Bone marrow (tissue), 2 donors: ENCODE measurements around the gene DOCK11.

Experiments used
- DNase-seq, 2 donors: peaks; one replicate each; lab custom pipeline; 2025; lab: John Stamatoyannopoulos, UW

Gene DOCK11

DNA sequence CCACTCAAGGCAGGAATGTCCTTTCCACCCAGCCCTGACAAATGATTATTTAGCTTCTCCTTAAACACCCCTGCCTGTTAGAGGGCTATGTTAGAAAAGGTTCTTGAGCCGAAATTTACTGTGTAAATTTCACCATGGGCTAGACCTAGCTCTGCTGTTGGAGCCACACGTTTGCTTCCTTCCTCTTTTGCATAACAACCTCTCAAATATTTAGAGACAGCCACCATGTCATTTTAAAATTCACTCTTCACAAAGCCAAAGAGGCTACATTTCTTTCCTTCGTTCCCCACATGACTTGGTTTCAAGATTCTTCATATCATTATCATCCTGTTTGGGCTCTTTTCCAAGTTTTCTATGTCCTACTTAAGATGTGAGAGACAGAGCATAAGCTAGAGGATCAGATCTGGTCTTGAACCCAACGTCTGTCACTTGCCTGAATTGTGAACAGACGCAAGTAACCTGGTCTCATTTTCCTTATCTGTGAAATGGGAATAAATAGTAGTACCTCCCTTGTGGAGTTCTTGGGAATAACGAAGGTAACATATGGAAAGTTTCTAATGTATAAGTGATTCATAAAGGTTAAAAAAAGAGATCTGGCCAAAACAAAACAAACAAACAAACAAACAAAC, 6.7 kb downstream of the DOCK11 start:
- peak in 1 of 2 donors; percentile 38 for DNase-seq

DNA sequence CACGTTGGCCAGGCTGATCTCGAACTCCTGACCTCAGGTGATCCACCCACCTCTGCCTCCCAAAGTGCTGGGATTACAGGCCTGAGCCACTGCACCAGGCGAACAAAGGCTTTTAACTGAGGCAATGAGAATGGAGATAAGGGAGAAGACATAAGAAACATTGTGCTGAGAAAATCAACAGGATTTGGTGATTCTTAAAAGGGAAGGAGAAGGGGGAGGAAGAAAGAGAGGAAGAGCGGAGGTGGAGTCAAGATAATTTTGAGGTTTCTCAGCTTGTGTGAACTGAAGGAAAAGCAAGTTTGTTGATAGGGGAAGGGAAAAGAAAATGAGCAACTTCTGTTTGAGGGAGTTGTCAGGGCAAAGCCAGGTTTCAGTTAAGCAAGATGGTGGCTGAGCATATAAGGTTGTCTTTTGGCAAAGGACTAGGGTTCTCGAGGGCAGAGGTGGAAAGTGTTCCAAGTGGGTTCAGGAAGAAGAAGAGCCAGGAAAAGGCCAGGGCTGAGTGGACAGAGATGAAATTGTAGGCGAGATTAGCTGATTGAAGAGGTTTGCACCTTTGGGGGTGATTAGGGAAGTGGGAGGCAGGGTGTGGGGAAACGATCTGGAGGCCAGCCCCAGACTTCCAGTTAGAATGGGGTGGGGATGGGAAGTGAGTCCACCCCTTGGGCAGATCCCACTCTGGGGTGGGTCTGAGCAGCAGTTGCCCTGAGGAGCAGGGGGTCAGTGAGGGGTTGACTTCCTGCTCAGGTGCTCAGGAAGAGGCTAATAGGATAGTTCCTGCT, 7.8 kb downstream of the DOCK11 start:
- no peak for DNase-seq

DNA sequence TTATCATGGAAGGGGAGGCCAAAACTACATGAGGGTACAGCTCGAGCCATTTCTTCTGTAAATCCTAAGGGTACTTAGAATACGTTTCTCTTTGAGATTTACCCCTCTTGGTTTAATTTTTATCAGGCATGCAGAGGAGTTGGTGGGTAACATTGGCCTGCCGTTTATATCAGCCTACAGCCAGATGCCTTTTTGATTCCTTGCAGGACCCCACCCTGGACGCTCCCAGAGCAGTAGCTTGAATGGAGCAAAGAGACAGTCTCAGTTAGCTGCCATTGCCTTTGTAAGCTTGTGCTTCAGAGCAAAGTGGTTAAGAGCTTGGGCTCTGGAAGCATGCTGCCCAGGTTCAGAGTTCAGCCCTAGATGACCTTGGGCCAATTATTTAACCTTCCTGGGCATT, 9.0 kb downstream of the DOCK11 start:
- DNase-seq = no peak

DNA sequence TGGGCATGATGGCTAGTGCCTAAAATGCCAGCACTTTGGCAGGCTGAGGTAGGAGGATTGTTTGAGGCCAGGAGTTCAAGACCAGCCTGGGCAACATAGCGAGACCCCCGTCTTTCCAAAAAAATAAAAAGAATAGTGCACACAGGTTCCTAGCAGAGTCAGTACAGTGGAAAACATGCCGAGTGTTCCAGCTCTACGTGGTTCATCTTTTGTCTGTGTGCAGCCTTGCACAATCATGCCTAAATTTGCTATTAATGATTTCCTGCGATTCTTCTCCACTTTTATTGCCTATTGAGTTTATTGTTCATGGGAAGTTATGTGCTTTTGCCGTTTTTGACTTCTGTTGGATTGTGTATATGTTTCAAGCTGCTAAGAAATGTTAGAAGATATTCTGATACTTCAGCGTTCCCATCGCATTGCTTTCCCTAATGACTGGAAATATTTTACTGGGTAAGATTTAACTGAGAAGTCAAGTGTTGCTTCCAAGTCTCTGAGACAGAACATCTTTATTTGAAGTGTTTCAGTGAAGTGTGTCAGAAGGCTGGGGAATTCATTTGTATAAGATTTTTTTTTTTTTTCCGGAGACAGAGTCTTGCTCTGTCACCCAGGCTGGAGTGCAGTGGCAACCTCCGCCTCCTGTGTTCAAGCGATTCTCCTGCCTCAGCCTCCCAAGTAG, 11.3 kb downstream of the DOCK11 start:
- DNase-seq = no peak

DNA sequence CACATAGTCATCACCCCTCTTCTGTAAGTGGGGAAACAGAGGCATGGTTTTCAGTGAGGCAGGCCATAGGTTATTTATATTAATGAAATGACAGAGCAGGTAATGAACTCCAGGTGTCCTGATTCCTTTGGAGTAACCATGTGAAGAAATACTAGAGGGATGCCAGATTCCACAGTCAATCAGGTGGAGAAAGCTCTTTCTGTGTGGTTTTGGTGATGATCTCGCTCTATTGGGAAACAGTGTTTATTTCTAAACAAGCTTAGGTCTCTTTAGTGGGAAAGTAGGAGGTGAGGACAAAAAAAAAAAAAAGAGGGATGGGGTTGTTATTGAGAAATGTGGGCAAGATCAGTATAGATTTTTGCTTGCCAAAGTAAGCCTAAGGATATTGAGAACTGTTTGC, 12.2 kb downstream of the DOCK11 start:
- DNase-seq = no peak

DNA sequence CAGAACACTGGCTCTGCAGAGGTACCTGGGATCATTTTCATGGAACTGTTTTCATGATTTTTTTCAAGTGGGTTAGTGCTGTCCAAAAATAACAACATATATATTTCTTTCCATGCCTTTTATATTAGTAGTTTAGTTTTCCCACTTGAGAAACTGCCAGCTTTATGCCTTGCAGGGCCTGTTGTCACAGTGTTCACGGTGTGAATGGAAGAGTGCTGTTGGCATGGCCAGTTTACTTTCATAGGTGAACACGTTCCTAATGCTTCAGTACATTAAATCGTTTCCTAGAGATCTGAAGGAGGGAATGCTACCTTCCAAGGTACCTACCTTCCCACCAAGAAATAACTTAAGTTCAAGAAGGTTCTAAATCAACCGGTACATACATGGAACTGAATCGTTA, 12.6 kb downstream of the DOCK11 start:
- DNase-seq = no peak

DNA sequence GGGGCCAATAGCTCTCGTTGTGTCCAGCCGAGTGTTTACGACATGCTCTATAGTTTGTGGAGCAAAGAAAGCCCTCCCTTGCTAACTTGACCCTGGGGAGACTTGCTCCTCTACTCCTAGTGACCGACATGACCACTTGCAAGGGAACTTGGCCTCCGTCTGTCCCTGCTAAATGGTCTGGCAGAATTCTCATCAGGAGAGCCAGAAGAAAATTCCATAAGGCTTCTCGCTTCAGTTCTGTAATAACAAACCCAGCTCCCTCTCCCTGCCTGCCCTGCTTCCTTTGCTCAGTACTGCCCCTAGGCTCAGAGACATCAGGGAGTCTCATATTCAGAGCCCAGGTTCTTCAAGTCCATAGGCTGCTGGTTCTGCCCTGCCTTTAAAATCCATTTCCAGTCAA, 13.0 kb downstream of the DOCK11 start:
- no peak for DNase-seq

DNA sequence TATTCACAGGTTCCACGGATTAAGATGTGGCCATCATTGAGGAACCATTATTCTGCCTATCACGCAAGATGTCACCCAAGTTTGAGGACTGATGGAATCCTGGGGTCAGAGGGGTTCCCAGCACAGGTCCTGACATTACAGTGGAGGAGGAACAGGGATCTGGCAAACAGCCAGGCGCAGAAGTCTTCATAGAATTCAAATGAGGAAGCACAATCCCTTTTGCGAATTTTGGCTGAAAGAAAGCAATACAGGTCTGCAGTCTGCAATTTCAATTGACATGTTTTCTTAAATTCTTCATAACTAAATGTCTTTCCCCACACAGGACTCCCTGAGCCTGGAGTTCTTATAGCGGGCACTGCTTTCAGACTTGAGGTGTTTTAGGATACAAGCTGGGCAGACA, 14.5 kb downstream of the DOCK11 start:
- no peak for DNase-seq

DNA sequence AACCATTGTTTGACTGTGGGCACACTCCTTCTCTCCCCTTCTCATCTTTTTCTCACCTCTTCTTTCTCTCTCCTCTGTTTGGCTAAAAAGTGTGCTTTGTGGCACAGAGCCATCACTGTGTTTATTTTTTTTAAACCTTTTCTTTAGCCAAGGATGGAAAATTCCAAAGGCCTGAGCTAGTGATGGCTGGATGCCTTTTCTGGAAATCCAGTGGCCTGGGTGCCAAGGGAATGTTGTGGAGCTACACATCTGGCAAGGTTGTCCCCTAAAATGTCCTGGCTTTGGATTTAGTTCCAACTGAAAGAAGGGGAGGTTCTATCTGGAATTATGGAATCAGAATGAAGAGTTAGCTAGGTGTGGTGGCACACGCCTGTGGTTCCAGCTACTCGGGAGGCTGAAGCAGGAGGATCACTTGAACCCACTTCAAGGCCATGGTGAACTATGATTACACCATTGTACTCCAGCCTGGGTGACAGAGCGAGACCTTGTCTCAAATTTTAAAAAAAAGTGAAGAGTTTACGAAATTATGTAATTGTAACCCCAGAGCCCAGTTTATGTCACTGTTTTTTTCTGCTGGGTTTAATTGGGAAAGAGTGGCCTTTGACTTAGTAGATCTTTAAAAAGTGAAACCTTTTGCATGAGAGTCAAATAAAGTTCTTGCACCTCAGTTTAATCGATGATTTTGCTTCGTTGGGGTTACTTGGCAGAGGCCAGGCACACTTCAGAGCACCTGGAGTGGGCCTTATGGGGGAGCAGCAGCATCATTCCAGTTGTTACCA, 17.7 kb downstream of the DOCK11 start:
- DNase-seq = no peak

DNA sequence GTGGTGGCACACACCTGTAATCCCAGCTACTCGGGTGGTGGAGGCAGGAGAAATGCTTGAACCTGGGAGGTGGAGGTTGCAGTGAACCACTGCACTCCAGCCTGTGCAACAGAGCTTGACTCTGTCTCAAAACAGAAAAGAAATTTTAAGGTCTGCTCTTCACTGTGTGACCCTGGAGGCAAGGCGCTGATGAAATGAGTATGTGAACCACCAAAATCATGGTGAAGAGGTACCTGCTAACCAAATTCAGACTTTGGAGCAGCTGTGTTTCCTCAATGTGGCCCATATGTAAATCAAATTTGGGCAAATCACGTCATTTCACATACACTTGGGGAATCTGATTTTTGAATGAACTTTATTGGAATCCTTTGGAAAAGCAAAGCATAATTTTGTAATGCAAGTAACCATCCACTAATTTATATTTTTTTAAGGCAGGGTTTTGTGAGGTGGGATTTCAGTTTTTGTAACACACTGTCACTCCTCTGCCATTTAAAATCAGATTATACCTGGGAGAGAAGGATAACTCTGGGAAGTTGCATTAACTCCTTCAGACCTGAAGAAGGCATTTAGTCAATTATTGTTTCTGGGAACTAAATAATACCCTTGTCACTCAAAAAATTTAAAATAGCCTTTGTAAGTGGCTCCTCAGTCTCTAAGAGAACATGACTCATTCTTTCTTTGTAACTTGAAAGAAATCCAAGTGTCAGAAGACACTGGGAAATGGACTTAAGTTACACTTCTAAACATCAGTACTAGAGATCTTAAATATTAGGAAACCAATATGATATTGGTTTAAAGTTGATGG, 24.0 kb downstream of the DOCK11 start:
- DNase-seq = peak in 1 of 2 donors; percentile 11

DNA sequence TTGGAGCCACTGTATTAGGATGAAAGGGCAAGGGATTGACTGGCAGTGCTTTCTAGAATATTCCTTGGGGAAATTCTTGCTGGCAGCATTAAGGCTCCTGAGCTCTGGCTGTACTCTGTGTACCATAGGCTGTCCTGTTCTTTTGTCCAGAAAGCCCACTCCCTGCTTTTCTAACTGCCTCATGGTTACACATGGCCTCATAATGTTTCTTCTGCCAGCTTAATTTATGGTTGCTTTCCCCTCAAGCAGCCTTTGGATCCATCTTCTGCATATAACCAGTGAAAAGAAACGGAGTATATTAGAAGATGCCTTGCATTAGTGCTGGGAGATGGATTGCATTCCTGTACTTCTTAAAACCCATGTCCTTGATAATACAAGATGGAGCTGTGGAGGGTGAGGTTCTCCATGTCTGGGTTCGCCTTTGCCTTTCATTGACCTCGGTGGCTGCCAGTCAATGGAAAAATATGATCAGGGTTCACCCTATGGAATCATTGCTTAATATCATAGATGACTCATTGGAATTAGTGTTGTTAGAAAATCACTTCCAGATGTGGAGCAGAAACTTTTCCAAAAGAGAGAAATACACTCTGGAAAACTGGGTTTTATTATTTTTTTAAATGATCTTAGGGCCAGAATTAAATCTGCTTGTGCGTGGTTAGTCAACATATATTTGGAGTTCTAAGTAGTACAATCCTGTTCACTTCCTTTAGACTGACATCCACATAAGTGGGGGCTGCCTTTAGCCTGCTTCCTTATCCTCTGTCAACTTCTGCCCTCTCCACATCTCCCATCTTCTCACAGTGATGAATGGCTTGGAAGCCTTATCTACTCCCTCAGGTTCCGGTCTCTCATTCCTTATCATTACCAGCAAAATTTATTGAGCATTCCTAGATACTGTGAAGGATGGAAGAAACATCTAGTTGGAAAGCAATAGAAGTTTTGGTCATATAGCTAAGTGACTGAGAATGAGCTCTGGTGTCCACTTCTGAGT, 24.9 kb downstream of the DOCK11 start:
- no peak for DNase-seq

DNA sequence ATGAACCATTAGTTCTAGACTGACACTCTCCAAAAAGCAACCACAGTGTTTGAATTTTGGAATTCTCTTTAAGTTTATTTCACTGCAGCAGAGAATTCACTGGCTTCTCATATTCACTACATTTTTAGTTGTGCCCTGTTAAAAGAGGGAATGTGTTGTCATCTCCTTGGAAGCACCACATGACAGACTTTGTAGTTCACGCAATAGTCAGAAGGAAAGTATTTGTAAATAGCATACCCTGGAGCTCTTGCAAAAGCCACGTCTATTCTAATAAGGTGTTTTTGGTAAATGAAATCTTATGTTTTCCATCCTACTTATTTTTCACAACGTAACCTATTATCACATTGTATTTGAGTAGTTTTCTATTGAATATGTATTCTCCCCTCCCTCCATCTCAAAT, 25.8 kb downstream of the DOCK11 start:
- no peak for DNase-seq

DNA sequence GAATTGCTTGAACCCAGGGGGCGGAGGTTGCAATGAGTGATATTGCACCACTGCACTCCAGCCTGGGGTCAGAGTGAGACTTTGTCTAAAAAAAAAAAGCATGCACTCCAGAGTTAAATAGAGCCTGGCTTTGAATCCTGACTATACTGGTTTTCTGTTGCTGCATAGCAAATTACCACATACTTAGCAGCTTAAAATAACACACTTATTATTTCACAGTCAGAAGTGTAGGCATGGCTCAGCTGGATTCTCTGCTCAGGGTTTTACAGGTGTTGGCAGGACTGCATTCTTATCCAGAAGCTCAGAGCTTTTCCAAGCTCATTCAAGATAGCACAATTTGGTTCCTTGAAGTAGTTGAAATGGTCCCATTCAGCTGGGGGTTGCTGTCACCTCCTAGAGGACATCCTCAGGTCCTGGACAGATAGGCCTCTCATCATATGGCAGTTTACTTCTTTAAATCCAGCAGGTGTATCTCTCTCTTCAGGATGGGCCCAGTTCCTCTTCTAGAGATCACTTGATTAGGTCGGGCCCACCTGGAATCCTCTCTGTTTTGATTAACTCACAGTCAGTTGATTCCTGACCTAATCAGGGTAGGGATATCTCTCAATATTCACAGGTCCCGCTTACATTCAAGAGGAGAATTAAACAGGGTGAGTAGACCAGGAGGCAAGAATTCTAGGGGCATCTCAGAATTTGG, 26.8 kb downstream of the DOCK11 start:
- DNase-seq = no peak

DNA sequence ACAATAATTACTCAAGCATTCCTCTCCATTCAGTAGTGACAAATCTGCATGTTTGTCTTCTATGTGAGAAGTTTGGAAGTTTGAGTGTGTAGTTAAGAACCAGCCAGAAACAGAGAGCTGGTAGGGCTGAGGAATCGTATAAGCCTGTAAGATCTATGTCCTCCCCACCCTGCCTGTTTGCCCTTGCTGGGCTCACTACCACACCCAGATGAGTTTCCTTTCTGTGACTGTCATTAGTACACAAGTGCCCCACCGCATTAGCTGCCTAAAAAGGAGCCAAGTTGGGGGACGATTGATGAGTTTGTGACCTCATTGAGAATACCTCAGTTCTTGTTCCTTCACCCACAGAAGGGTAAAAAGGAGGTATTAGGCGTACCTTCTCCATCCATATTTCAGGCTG, 28.3 kb downstream of the DOCK11 start:
- DNase-seq = no peak

DNA sequence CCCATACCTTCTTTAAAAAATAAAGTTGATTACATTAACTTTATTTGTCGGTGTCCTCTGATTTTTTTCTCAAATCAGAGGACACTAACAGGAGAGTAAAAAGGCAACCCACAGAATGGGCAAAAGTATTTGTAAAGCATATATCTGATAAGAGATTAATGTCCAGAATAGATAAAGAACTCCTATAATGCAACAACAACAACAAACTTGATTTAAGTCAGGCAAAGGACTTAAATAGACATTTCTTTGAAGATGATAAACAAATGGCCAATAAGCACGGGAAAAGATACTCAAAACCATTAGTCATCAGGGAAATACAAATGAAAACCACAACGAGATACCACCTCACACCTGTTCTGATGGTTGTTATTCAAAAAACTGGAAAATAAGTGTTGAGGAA, 28.7 kb downstream of the DOCK11 start:
- DNase-seq = no peak

DNA sequence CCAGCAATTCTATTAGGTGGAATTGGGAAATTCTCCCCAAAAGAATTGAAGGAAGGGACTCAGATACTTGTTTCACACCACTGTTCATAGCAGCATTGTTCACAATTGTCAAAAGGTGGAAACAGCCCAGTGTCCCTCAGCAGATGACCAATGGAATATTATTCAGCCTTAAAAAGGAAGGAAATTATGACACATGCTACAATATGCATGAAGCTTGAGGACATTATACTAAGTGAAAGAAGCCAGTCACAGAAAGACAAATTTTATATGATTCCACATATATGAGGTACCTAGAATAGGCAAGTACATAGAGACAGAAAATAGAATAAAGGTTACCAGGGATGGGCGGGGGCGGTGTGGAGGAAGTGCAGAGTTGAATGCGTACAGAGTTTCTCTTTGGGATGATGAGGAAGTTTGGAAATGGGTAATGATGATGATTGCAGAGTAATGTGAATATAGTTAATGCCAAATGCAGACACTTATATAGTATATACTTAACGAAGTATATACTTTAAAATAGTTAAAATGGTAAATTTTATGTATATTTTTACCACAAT, 29.6 kb downstream of the DOCK11 start:
- DNase-seq = no peak

DNA sequence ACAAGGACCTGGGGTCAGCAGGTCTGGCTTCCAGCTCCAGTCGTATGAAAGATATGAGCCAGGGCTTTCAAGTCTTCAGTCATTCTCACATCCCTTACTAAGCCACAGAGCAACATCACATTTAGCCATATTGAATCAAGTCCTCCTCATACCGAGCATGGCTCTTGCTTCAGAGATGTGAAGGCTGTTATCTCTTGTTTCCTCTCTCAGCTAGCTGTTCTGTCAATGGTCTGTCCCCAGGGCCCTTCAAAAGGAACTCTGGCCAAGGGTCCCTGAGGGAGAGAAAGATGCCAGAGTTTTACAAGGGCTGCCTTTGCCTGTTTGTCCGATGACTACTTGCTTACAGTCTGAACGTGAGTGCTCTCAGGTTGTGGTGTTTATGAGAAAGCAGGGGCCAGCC, 30.5 kb downstream of the DOCK11 start:
- no peak for DNase-seq

DNA sequence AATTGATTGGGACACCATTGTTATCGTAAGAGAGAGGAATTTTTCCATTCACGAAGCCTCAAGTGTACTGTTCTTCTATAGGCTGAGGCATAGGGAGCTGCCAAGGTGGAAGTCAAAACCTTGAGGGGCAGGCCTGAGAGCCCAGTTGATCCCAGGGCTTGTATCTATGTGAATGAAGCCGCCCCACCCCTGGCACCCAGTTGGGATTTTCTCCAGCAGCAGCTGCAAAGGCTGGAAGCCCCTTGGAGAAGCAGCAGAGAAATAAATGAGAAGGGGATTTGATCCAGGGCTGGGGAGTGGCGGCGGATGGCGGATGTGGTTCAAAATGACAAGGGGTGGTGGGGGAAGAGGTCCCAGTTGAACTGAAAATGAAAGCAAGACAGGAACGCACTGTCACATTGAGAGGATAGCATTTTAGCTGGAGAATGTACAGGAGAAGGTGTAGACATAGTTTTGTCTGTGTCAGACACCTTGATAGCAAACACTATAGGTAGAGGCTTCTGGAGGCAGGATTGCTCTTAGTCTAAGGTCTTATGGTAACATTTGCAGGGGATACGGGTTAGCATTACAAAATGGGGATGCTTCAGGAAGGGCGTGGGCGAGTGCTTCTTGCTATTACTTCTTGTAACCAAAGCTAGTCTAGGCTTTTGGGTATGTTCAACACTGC, 32.6 kb downstream of the DOCK11 start:
- peak; percentile 8 to 57 for DNase-seq
